HG03064 (cell line): Measurements from ENCODE around the gene GPR135.
"Not testable (repeated sequence)": the region's sequence is repeated elsewhere in the genome, so short reads cannot be mapped to it uniquely, and the experiment has no call there.

Source experiments
- ATAC-seq: cut with Tn5 transposase; IDR thresholded peaks from one replicate; pipeline ENCODE4 v1.9.1; 2021; ENCODE audit warnings: low read depth; ENCODE audit not compliant: unreplicated experiment

The GPR135 gene

GRCh38 chr14:59478540-59478939 lies 13.4 kb upstream of the GPR135 start:
- ATAC-seq = no peak

DNA sequence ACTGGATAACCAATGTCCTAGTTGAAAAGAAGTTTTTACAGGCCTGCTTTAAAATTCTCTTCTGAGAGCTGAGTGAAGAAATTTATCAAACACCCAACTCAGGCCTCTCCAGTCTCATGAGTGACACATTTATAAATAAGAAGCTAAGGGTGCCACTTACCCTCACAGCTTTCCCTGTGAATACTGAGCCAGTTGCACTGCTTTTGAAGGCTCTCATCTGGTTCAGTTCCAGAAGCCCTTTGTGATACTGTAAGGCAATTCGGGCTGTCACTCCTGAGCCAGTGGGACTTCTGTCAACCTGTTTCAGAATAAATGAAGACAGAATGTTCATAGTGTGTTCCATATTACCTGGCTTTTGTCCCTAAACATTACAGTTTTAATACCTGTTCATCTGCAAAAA lies 10.5 kb upstream of the GPR135 start:
- ATAC-seq = no peak

DNA sequence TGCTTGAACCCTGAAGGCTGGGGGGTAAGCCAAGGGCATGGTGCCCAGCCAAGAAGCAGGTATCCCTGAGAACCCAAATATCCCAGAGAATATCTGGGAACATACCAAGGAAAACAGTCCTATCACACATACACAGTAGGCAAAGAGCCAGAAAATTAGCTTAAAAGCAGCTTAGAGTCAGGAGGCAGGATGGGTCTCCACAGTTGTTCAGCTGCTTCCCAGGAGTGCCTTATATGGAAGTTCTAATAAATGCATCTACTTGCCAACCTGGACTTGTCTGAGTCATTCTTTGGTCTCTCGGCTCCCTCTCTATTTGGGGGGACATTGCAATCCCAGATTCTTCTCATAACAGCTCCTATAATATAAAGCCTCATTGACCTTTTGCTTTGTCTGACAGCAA lies 9.0 kb upstream of the GPR135 start:
- no peak for ATAC-seq

DNA sequence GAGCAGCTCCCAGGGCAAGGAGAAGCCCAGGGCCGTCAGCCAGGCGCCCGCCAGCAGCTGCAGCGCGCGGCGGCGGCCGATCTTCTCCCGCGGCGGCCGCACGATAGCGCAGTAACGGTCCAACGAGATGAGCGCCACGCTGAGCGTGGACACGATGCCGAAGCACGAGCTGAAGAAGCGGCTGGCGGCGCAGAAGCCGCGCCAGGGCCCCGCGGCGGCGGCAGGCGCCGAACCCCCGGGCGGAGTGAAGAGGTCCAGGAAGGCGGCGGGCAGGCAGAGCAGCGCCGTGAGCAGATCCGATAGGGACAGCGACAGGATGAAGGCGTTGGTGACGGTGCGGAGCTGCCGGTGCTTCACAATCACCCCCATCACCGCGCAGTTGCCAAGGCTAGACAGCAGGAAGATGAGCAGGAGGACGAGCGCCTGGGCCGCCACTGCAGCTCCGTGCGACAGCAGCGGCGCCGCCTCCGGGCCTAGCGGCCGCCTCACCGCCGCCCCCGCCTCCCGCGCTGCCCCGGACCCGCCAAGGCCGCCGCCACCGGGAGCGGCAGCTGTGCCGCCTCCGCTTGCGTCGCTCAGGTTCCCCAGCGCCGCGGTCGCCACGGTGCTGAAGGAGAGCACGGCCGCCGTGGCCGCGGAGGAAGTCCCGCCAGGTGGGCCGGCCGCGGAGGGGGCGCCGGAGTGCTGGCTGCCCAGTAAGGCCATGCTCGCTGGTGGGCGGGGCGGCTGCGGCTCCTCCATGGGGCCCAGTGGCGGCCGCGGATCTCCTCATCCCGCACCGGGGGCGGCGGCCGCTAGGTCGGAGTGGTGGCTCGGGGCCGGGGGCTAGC lies 479 bp downstream of the GPR135 start:
- ATAC-seq = peak; percentile 67

- peak; percentile 33 for ATAC-seq
Measured at GRCh38 chr14:59463787-59464485, 1.2 kb downstream of the GPR135 start.

GRCh38 chr14:59461891-59462290 lies 3.3 kb downstream of the GPR135 start:
- ATAC-seq = no peak

- ATAC-seq = no peak
Measured at GRCh38 chr14:59460378-59460777, 4.8 kb downstream of the GPR135 start.

- no peak for ATAC-seq
Measured at GRCh38 chr14:59458486-59458885, 6.7 kb downstream of the GPR135 start.

DNA sequence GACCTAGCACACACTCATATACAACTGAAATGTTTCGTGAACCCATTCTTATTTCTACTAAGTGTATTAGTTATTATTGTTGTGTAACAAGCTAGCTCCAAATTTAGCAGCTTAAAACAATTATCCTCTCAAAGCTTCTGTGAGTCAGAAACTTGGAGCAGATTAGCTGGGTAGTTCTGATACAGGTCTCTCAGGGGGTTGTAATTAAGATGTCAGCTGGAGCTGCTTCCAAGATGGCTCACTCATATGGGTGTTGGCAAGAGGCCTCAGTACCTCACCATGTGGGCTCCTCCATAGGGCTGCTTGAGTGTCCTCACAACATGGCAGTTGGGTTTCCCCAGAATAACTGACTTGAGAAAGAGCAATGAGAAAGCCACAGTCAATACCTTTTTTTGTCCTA lies 9.8 kb downstream of the GPR135 start:
- no peak for ATAC-seq

- no peak for ATAC-seq
Measured at GRCh38 chr14:59454139-59454538, 11.0 kb downstream of the GPR135 start.

GRCh38 chr14:59451849-59452248 lies 13.3 kb downstream of the GPR135 start:
- ATAC-seq = no peak

DNA sequence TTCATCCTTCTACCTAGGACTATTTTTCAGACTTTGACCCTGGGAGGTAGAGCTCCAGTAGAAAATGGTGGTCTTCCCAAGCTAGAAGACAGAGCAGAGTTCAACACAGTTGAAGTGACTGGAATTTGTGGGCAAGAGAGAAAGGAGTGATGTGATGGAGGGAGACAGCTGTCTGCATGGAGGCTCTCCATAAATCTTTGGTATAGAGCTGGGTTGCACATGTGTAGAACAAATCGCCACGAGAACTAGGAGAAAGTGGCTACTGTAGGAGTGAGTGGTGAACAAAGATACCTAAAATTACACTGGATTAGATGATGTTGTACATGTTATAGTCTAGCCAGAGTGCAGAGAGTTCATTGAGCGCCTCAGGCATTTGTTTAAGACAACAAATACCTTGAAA lies 14.5 kb downstream of the GPR135 start:
- no peak for ATAC-seq

GRCh38 chr14:59448673-59449072 lies 16.5 kb downstream of the GPR135 start:
- not testable (repeated sequence) for ATAC-seq

DNA sequence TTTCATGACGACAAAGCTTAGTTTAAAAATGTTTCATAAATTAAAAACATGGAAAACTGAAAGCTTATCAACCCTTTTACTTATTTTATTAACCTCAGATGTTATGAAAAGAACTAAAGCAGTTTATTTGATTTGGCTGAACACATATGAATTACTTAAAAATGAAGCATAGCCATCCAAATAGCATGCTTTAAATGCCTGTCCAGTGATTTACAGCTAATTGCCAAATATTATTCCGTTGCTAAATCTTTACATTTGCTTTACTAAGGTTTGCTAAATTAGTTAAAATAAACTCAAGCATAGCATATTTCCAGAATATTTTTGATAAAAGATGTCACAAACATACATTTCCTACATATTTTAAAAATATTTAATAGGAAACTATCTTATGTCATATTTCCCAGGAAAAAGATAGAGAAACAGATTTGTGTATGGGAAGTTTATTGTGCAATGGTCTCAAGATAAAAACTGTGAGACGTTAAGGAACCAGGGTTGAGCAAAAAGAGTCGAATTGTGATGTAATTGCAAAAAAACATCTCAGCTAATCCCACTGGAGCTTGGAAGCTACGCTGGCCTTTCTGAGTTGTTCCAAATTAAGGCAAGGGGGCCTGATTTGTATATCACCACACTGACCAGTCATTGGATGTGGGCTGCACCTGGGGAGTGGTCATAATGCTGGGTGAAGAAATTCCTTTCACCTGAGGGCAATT lies 25.8 kb downstream of the GPR135 start:
- no peak for ATAC-seq

DNA sequence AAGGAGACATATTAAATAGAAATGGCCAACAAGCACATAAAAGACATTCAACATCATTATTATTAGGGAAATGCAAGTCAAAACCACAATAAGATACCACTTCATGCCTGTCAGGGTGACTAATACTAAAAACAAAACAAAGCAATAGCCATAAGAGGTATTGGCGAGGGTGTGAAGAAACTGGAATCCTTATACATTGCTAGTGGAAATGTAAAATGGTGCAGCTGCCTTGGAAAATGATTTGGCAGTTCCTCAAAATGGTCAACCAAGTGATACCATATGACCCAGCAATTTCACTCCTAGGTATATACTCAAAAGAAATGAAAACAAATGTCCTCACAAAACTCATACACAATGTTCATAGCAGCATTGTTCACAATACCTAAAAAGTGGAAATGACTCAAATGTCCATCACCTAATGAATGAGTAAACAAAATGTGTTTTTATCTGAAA lies 27.0 kb downstream of the GPR135 start:
- no peak for ATAC-seq

DNA sequence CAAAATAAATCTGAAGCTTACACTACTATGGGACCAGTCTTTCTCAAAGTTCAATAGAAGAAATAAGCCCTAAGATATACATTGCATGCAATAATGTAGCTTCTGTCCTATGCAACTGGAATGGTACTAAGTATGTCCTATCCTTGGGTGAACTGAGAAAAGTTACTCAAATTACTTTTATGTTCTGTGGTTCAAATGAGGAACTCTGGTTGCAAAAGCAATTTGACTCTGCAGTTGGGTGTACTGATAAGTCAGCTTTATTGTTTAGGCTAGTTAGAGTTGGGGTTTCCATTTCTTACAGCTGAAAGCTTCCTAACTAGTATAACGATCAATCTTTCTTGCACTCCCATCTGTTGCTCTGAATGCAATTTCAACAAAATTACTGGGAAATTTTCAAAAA lies 29.2 kb downstream of the GPR135 start:
- ATAC-seq = no peak

- no peak for ATAC-seq
Measured at GRCh38 chr14:59435101-59435500, 30.1 kb downstream of the GPR135 start.

DNA sequence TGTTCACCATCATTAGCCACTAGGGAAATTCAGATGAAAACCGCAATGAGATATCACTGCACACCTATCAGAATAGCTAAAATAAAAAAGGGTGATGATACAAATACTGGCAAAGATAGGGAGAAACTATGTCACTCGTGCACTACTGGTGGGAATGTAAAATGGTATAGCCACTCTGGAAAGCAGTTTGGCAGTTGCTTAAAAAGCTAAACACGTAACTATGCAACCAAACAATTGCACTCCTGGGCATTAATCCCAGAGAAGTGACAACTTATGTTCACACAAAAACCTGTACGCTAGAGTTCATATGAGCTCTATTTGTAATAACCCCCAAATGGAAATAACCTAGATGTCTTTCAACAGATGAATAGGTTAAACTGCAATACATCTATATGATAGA lies 35.4 kb downstream of the GPR135 start:
- no peak for ATAC-seq

DNA sequence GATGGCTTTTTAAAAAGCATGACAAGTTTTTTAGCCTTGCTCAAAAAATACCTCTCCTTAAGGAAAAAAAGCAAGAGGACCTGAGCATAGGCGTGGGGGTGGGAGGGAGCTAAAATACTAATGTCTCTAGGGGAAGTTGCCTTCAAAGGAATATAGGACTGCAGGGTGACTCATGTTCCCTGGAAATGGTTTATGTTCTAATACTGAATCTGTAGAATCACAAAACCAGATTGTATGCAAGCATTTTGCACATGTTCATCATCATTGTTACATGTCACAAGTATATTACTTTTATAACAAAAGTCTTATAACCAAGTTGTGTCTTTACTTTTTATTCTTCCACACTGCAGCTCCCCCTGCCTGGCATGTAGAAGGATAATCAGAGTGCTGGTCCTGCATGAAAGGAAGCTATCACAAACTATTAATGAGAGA lies 36.6 kb downstream of the GPR135 start:
- ATAC-seq = no peak

GRCh38 chr14:59427653-59428580 lies 37.3 kb downstream of the GPR135 start:
- ATAC-seq = no peak
